Heart left ventricle (tissue), 13 donors: Measurements from ENCODE around the gene SNX8.

Source experiments
- CTCF ChIP-seq, 12 donors: fragments of 200-600 bp; sonication (generic) in 4 of 12; IDR thresholded peaks; one replicate each; pipeline versions ENCODE4 v1.5.0 to v1.8.0; 2018 to 2022; ENCODE audit warnings: antibody characterized with exemption in 12 of 12, mild to moderate bottlenecking in 5 of 12
- POLR2A ChIP-seq, 2 donors: fragments of 450-650 bp; IDR thresholded peaks; one replicate each; pipeline ENCODE4 v1.6.1; 2017; ENCODE audit warnings: antibody characterized with exemption in 2 of 2, mild to moderate bottlenecking in 2 of 2, moderate library complexity in 2 of 2
- donor health status: ischemic (EF 13 %, LVEDD 7.1; RV severe dilation, severe dysfunction).
- donor health status: DM: no; HTN: yes; CAD: no.
- donor health status: DM: no; HTN: no; CAD: no.
- donor health status: ischemic (EF 25% LVEDD 6.9; RV normal size, moderate dysfunction).
- donor health status: ischemic (EF 25% LVEDD 5.7; RV mildly dilated, moderate dysfunction).
- donor health status: ischemic (EF 35%, LVEDD 5.7; RV mildly dilated, moderate dysfunction).
- donor health status: nonischemic (EF 11% LVEDD 7.7; RV severe dilation, severe dysfunction).
- donor health status: DM: yes; HTN: yes; CAD: no.
- donor health status: PGD.
- donor health status: ischemic (EF 29% LVEDD 5.4; RV normal size, mild dysfunction).
- donor health status: nonischemic (EF 23%, LVEDD 6.1; RV moderate dilation, normal function).

GRCh38 chr7:2257651-2258050, 56.6 kb downstream of the SNX8 start:
- TF ChIP-seq CTCF (IDR thresholded peaks at IDR 0.05), result no peak
- TF ChIP-seq POLR2A (IDR thresholded peaks at IDR 0.05), result no peak
